ENCODE data around the gene IQSEC3.

GRCh38 chr12:220946-221550 lies 154.5 kb downstream of the IQSEC3 start:
- TF ChIP-seq CTCF (conservative IDR thresholded peaks at IDR 0.05) = no peak
- TF ChIP-seq ZFX (IDR thresholded peaks at IDR 0.05) = no peak
